ENCODE measurements around the gene ABCA4.

Gene ABCA4

DNA sequence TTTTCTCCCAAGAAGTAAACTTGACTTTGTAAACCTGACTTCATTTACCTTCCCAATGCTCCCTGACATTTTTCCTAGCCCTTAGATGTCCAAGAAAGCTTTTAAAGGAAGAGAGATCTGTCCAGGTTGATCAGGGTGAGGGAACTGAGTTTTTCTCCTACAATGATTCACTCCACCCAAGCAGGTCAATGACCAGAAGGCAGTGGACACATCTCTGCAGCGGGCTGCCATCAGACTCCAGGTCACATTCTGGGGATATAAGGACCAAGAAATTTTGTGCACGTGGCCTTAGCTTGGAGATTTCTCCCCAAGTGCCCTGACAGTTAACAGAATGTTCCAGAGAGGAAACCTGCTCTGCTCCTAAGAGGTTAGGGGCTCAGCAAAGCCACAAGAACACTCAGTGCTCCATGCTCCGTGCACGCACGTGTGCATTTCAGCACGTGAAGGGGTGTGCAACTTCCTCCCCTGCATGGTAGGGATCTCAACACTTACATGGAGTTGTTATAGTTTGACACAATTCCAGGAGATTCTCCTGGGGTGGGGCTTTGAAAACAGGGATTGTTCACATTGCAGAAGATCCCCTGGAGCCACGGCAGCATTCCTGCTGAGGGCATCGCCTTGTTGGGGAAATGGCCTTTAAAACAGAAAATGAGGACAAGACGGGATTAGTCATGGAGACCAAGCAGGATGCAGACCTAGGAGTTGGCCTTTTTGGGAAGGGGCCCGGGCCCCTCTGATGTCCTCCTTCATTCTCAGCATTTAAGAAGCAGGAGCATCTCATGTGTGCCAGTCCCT, 9.8 kb downstream of the ABCA4 start:
- no peak for FAIRE-seq
- DNase-seq (ENCODE audit: insufficient read length) = no peak

GRCh38 chr1:94110021-94110761, 10.8 kb downstream of the ABCA4 start:
- no peak for FAIRE-seq
- DNase-seq (ENCODE audit: insufficient read length) = no peak
- TF ChIP-seq POLR2A (IDR thresholded peaks at IDR 0.05; ENCODE audit: low read depth, low read length) = no peak
- no peak for TF ChIP-seq TAF1 (IDR thresholded peaks at IDR 0.05; ENCODE audit: borderline replicate concordance, low read depth, low read length)
- no peak for TF ChIP-seq POLR2AphosphoS5 (IDR thresholded peaks at IDR 0.05; ENCODE audit: low read depth, low read length)

More for the DNA sequence above, 9.8 kb downstream of the ABCA4 start:
- TF ChIP-seq TAF1 (IDR thresholded peaks at IDR 0.05; ENCODE audit: borderline replicate concordance, low read depth, low read length) (no peak), POLR2AphosphoS5 (IDR thresholded peaks at IDR 0.05; ENCODE audit: low read depth, low read length) (no peak), POLR2A (IDR thresholded peaks at IDR 0.05; ENCODE audit: low read depth, low read length) (no peak)

DNA sequence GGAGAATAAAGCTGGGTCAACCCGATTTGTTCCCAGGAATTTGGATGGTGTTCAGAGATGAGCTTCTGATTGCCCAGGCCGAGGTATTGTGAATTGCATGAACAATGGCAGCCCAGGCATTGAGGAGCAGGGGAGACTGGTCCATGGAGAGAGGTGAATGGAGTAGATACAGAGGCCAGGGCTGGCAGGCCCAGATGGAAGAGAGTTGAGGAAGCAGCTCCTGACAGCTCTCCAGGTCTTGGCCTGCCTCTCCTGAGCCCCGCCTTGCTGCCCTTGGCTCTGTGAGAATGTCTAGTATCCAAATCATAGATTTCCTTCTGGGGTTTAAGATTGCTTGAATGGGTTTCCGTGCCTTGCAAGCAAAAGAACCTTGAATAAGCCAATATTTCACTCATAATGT, 11.5 kb downstream of the ABCA4 start:
- FAIRE-seq (no peak), DNase-seq (ENCODE audit: insufficient read length) (no peak)
- TF ChIP-seq POLR2A (IDR thresholded peaks at IDR 0.05; ENCODE audit: low read depth, low read length) = no peak
- no peak for TF ChIP-seq POLR2AphosphoS5 (IDR thresholded peaks at IDR 0.05; ENCODE audit: low read depth, low read length)
- TF ChIP-seq TAF1 (IDR thresholded peaks at IDR 0.05; ENCODE audit: borderline replicate concordance, low read depth, low read length) = no peak

- no peak for DNase-seq (ENCODE audit: insufficient read length)
- FAIRE-seq = no peak
- TF ChIP-seq TAF1 (IDR thresholded peaks at IDR 0.05; ENCODE audit: borderline replicate concordance, low read depth, low read length) = no peak
- no peak for TF ChIP-seq POLR2AphosphoS5 (IDR thresholded peaks at IDR 0.05; ENCODE audit: low read depth, low read length)
- TF ChIP-seq POLR2A (IDR thresholded peaks at IDR 0.05; ENCODE audit: low read depth, low read length) = no peak
These were observed 13.8 kb downstream of the ABCA4 start for GRCh38 chr1:94107141-94107540.

- TF ChIP-seq TAF1 (IDR thresholded peaks at IDR 0.05; ENCODE audit: borderline replicate concordance, low read depth, low read length) = no peak
- no peak for TF ChIP-seq POLR2AphosphoS5 (IDR thresholded peaks at IDR 0.05; ENCODE audit: low read depth, low read length)
- no peak for TF ChIP-seq POLR2A (IDR thresholded peaks at IDR 0.05; ENCODE audit: low read depth, low read length)
- FAIRE-seq = no peak
- DNase-seq (ENCODE audit: insufficient read length) = no peak
These were observed 14.2 kb downstream of the ABCA4 start for GRCh38 chr1:94106716-94107115.

DNA sequence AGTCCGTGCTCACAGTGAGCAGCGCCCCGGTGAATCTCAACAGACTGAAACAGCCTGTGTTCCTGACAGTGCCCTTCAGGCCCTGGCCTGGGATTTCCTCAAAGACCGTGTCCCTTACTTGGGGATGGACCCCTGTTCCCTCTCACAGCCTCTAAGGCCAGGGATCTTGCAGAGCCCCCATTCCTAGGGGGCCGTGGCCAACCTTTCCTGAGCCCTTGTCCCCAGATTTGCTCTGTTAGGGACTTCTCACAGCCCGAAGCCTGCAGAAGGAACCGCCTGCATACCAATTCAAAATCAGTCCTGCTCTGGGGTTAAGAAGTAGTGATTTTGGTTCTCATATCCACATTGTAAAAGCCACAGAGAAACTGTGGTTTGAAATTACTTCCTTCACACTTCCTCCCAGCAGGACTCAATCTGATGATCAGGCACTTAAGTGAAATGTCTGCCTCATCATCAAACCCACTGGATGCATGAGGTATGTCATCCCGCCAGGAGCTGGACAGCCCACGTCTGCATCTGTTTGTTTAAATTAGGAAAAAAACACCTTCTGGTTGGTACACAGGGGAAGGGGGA, 14.9 kb downstream of the ABCA4 start:
- FAIRE-seq = peak; percentile 24
- no peak for DNase-seq (ENCODE audit: insufficient read length)
- TF ChIP-seq POLR2A (IDR thresholded peaks at IDR 0.05; ENCODE audit: low read depth, low read length) (no peak), POLR2AphosphoS5 (IDR thresholded peaks at IDR 0.05; ENCODE audit: low read depth, low read length) (no peak), TAF1 (IDR thresholded peaks at IDR 0.05; ENCODE audit: borderline replicate concordance, low read depth, low read length) (no peak)

GRCh38 chr1:94105581-94105952, 15.4 kb downstream of the ABCA4 start:
- FAIRE-seq = no peak
- TF ChIP-seq POLR2A (IDR thresholded peaks at IDR 0.05; ENCODE audit: low read depth, low read length) (no peak), TAF1 (IDR thresholded peaks at IDR 0.05; ENCODE audit: borderline replicate concordance, low read depth, low read length) (no peak), POLR2AphosphoS5 (IDR thresholded peaks at IDR 0.05; ENCODE audit: low read depth, low read length) (no peak)
- no peak for DNase-seq (ENCODE audit: insufficient read length)

DNA sequence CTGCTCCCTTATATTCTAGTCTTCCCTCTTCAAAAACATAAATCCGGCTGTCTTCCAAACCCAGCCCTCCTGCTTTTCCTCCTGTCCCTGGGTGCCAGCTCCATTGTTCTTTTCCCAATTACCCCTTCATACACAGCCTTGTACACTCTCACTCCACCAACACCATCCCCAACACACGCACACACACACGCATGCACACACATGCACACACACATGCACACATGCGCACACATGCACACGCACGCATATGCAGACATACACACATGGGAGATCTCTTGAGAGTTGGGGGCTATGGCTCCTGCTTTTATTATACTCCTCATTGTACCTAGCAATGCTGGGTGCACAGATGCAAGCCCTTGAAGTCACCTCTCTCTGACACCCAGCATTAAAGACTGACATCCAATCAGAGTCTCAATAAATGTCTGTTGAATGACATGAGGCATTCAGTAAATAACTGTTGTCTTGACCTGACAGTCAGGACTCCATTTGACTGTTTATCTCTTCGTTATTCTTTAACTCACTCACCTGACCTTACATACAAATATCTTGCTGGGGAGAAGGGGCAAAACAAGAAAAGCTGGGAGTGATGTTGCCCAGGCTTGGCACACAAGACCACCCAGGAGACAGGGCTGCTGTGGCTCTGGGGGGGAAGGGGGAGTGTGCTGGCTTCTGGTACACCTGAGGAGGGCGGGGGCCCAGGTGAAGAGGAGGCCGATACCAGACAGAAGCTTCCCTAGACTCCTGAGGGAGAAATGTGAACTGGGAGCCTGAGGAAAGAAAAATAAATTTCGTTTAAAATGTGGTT, 16.0 kb downstream of the ABCA4 start:
- no peak for TF ChIP-seq POLR2A (IDR thresholded peaks at IDR 0.05; ENCODE audit: low read depth, low read length)
- TF ChIP-seq TAF1 (IDR thresholded peaks at IDR 0.05; ENCODE audit: borderline replicate concordance, low read depth, low read length) = no peak
- TF ChIP-seq POLR2AphosphoS5 (IDR thresholded peaks at IDR 0.05; ENCODE audit: low read depth, low read length) = no peak
- FAIRE-seq (no peak), DNase-seq (ENCODE audit: insufficient read length) (no peak)

GRCh38 chr1:94104127-94104684, 16.7 kb downstream of the ABCA4 start:
- TF ChIP-seq TAF1 (IDR thresholded peaks at IDR 0.05; ENCODE audit: borderline replicate concordance, low read depth, low read length) (no peak), POLR2AphosphoS5 (IDR thresholded peaks at IDR 0.05; ENCODE audit: low read depth, low read length) (no peak), POLR2A (IDR thresholded peaks at IDR 0.05; ENCODE audit: low read depth, low read length) (no peak)
- no peak for DNase-seq (ENCODE audit: insufficient read length)
- FAIRE-seq = no peak

DNA sequence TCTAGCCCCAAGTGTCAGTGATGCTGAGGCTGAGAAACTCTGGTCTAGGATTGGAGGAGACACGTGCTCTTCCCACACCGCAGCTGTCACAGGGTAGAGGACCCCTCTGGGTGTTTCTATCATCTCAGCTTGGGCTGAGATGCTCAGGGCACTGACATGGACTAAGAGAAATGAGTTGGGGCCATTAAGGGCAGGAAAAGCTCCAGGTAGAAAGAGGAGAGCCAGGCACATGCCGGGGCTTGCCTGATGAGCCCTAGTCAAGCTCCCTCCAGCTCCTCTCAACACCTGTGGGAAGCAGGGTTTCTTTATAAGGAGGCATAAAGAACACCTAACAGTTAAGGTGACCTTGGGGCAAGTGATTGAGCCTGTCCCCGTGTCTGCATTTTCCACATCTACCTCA, 17.3 kb downstream of the ABCA4 start:
- FAIRE-seq (no peak), DNase-seq (ENCODE audit: insufficient read length) (no peak)
- TF ChIP-seq POLR2AphosphoS5 (IDR thresholded peaks at IDR 0.05; ENCODE audit: low read depth, low read length) (no peak), POLR2A (IDR thresholded peaks at IDR 0.05; ENCODE audit: low read depth, low read length) (no peak)
